GM10248 (cell line): ENCODE results near the gene CRK.
"Not testable (repeated sequence)": the region's sequence is repeated elsewhere in the genome, so short reads cannot be mapped to it uniquely, and the experiment has no call there.

Source experiments
- CTCF ChIA-PET: fragments of 300-600 bp; sonication (Branson Sonifier 250); formaldehyde crosslinking; extraction: SDS; loops from one replicate; lab custom pipeline; 2021; ENCODE audit warnings: antibody characterized with exemption; lab: Yijun Ruan, JAX
- POLR2A ChIA-PET: fragments of 350-650 bp; sonication (Branson Sonifier 250); formaldehyde crosslinking; extraction: SDS; loops from one replicate; lab custom pipeline; 2020; ENCODE audit warnings: antibody characterized with exemption; lab: Yijun Ruan, JAX
- DNase-seq: peaks from one replicate; pipeline ENCODE4 v3.0.0; 2012; ENCODE audit errors: extremely low spot score
- CTCF ChIP-seq: IDR thresholded peaks from 2 replicates; pipeline ENCODE4 v1.5.1; 2012; ENCODE audit warnings: mild to moderate bottlenecking, low read depth; ENCODE audit errors: extremely low read depth, missing control alignments, control extremely low read depth

Gene CRK

DNA sequence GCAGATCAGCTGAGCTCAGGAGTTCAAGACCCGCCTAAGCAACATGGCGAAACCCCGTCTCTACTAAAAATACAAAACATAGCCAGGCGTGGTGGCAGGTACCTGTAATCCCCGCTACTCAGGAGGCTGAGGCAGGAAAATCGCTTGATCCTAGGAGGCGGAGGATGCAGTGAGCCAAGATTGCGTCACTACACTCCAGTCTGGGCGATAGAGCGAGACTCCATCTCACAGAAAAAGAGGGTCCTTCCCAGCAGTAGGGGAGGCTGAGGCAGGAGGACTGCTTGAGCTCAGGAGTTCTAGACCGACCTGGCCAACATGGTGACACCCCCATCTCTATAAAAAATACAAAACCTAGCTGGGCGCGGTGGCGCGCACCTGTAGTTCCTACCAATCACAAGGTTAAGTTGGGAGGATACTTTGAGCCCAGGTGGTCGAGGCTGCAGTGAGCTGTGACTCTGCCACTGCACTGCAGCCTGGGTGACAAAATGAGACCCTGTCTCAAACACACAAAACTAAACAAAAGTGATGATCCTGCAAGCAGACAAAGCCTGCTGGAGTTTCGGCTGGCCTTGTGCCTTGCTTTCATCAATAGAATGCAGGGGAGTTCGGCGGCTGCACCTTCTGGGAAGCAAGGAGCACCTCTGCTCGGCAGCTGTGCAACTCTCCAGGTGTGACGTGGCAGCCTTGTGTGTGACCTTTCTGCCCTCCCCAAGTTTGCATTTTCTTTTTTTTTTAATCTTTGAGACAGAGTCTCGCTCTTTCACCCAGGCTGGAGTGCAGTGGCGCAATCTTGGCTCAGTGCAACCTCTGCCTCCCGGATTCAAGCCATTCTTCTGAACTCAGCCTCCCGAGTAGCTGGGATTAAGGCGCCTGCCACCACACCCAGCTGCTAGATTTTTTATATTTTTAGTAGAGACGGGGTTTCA lies 43.6 kb downstream of the CRK start:
- CTCF ChIA-PET: interaction anchor here (1.6 kb wide), 1 partner anchor 103 kb away, joined by 4 read pairs; no protein-coding TSS in a partner anchor

GRCh38 chr17:1402262-1402586 lies 53.8 kb downstream of the CRK start:
- CTCF ChIA-PET: interaction anchor here (1.6 kb wide), 1 partner anchor 31 kb away, joined by 3 read pairs; no protein-coding TSS in a partner anchor
- no peak for TF ChIP-seq CTCF
- DNase-seq: no peak
- POLR2A ChIA-PET: no interaction called here

More for the DNA sequence above, 43.6 kb downstream of the CRK start:
- POLR2A ChIA-PET: no interaction called here
- no peak for TF ChIP-seq CTCF
- DNase-seq: no peak

- ChIA-PET POLR2A (interaction anchor here (0.6 to 1.3 kb wide), 3 partner anchors 29 to 90 kb away, joined by 3 to 8 read pairs (median 4); no protein-coding TSS in a partner anchor), CTCF (interaction anchor here (0.7 to 2.7 kb wide), 3 partner anchors 14 to 34 kb away, joined by 3 to 13 read pairs (median 3); no protein-coding TSS in a partner anchor)
- TF ChIP-seq CTCF: no peak
- DNase-seq: peak; percentile 96
Measured at GRCh38 chr17:1399679-1400512, 56.1 kb downstream of the CRK start, which contains the start of gene YWHAE. Gene YWHAE, minus strand, starts transcription at chr17:1400222. Its CDS starts 112 bp downstream, at chr17:1400110.

GRCh38 chr17:1398931-1399678 lies 56.9 kb downstream of the CRK start:
- TF ChIP-seq CTCF: no peak
- POLR2A ChIA-PET: no interaction called here
- no peak for DNase-seq
- CTCF ChIA-PET: interaction anchor here (2.7 kb wide), 1 partner anchor 33 kb away, joined by 13 read pairs; no protein-coding TSS in a partner anchor

DNA sequence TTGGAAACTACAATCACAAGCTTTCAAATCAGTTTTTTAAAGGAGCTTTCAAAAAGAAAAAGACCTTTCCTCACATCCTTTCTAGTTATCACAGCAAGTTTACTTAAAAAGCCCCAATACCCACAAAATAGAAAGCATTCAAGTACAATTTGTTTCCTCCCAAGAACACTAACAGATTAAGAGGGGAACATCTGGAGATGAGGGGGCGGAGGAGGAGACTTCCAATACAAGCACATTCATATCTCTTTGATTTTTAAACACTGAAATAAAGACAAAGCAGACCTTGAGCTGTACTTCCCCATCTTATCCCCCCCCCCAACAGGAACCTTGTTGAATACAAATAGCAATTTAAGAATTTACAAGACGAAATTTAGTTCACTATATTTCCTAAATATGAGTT lies 58.0 kb downstream of the CRK start:
- no peak for DNase-seq
- CTCF ChIA-PET: interaction anchor here (0.9 to 2.8 kb wide), 4 partner anchors 9 to 232 kb away, joined by 3 to 10 read pairs (median 8); no protein-coding TSS in a partner anchor
- POLR2A ChIA-PET: interaction anchor here (1.1 kb wide), 1 partner anchor 36 kb away, joined by 3 read pairs; no protein-coding TSS in a partner anchor
- no peak for TF ChIP-seq CTCF

GRCh38 chr17:1395876-1396665 lies 60.0 kb downstream of the CRK start:
- CTCF ChIA-PET: interaction anchor here (1.1 to 2.8 kb wide), 3 partner anchors 19 to 67 kb away, joined by 3 to 9 read pairs (median 4); no protein-coding TSS in a partner anchor
- not testable (repeated sequence) for DNase-seq

More at GRCh38 chr17:1395876-1396665, 60.0 kb downstream of the CRK start:
- POLR2A ChIA-PET: interaction anchor here (1.2 to 1.3 kb wide), 2 partner anchors 10 to 30 kb away, joined by 3 to 5 read pairs; no protein-coding TSS in a partner anchor
